ENCODE data around the gene TMEM181. TPM values are rescaled to one million over a fixed set of nuclear protein-coding genes. Genes with fewer than 3 reads are reported as not detected.
"Not testable (repeated sequence)": the region's sequence is repeated elsewhere in the genome, so short reads cannot be mapped to it uniquely, and the experiment has no call there.

Gene TMEM181
- total RNA-seq, 1 experiment from 2014 or later, result 72.9 TPM

GRCh38 chr6:158642097-158642601, 82.3 kb downstream of the TMEM181 start:
- in situ Hi-C loops (cut with HindIII; ENCODE audit: low pct_unique_long_range_greater_than_20kb, low sequenced_read_pairs), result no loop called here
- DNase-seq (ENCODE audit: low read depth, low spot score), result no peak

GRCh38 chr6:158643836-158644230, 83.9 kb downstream of the TMEM181 start:
- no peak for DNase-seq (ENCODE audit: low read depth, low spot score)
- in situ Hi-C loops (cut with HindIII; ENCODE audit: low pct_unique_long_range_greater_than_20kb, low sequenced_read_pairs), result no loop called here

- DNase-seq (ENCODE audit: low read depth, low spot score), result peak; percentile 85
- in situ Hi-C loops (cut with HindIII; ENCODE audit: low pct_unique_long_range_greater_than_20kb, low sequenced_read_pairs), result no loop called here
These were observed 84.6 kb downstream of the TMEM181 start, which contains the start of gene DYNLT1 for GRCh38 chr6:158644231-158645063. Gene DYNLT1 (minus strand): TSS chr6:158644743. CDS start chr6:158644708, 35 bp downstream.

GRCh38 chr6:158645064-158646022, 85.5 kb downstream of the TMEM181 start:
- DNase-seq (ENCODE audit: low read depth, low spot score), result no peak
- in situ Hi-C loops (cut with HindIII; ENCODE audit: low pct_unique_long_range_greater_than_20kb, low sequenced_read_pairs), result no loop called here

- DNase-seq (ENCODE audit: low read depth, low spot score), result no peak
- in situ Hi-C loops (cut with HindIII; ENCODE audit: low pct_unique_long_range_greater_than_20kb, low sequenced_read_pairs), result no loop called here
These were observed 86.4 kb downstream of the TMEM181 start for GRCh38 chr6:158646023-158646910.

GRCh38 chr6:158647501-158647900, 87.6 kb downstream of the TMEM181 start:
- DNase-seq (ENCODE audit: low read depth, low spot score), result no peak
- in situ Hi-C loops (cut with HindIII; ENCODE audit: low pct_unique_long_range_greater_than_20kb, low sequenced_read_pairs), result no loop called here

GRCh38 chr6:158648682-158649131, 88.8 kb downstream of the TMEM181 start:
- in situ Hi-C loops (cut with HindIII; ENCODE audit: low pct_unique_long_range_greater_than_20kb, low sequenced_read_pairs), result no loop called here
- no peak for DNase-seq (ENCODE audit: low read depth, low spot score)

- in situ Hi-C loops (cut with HindIII; ENCODE audit: low pct_unique_long_range_greater_than_20kb, low sequenced_read_pairs), result no loop called here
- DNase-seq (ENCODE audit: low read depth, low spot score), result peak; percentile 23
These were observed 89.6 kb downstream of the TMEM181 start, which contains the start of gene SYTL3 for GRCh38 chr6:158649289-158650143. Gene SYTL3 (plus strand): TSS chr6:158650054. CDS start chr6:158663269, 13,215 bp downstream.

GRCh38 chr6:158651981-158652737, 92.3 kb downstream of the TMEM181 start:
- DNase-seq (ENCODE audit: low read depth, low spot score); in situ Hi-C loops (cut with HindIII; ENCODE audit: low pct_unique_long_range_greater_than_20kb, low sequenced_read_pairs): not testable (repeated sequence)

- in situ Hi-C loops (cut with HindIII; ENCODE audit: low pct_unique_long_range_greater_than_20kb, low sequenced_read_pairs), result no loop called here
- no peak for DNase-seq (ENCODE audit: low read depth, low spot score)
These were observed 93.9 kb downstream of the TMEM181 start for GRCh38 chr6:158653577-158654354.

- no peak for DNase-seq (ENCODE audit: low read depth, low spot score)
- in situ Hi-C loops (cut with HindIII; ENCODE audit: low pct_unique_long_range_greater_than_20kb, low sequenced_read_pairs), result no loop called here
These were observed 94.6 kb downstream of the TMEM181 start for GRCh38 chr6:158654498-158654897.

- in situ Hi-C loops (cut with HindIII; ENCODE audit: low pct_unique_long_range_greater_than_20kb, low sequenced_read_pairs), result no loop called here
- no peak for DNase-seq (ENCODE audit: low read depth, low spot score)
These were observed 95.1 kb downstream of the TMEM181 start for GRCh38 chr6:158654960-158655489.

- DNase-seq (ENCODE audit: low read depth, low spot score), result no peak
- in situ Hi-C loops (cut with HindIII; ENCODE audit: low pct_unique_long_range_greater_than_20kb, low sequenced_read_pairs), result no loop called here
These were observed 95.9 kb downstream of the TMEM181 start for GRCh38 chr6:158655569-158656450.

GRCh38 chr6:158656986-158657385, 97.1 kb downstream of the TMEM181 start:
- in situ Hi-C loops (cut with HindIII; ENCODE audit: low pct_unique_long_range_greater_than_20kb, low sequenced_read_pairs); DNase-seq (ENCODE audit: low read depth, low spot score): not testable (repeated sequence)

Measured in SK-MEL-5 (cell line).